T-cell (primary cell): Measurements from ENCODE around the gene ING3. TPM values are rescaled to one million over a fixed set of nuclear protein-coding genes. Genes with fewer than 3 reads are reported as not detected.

ENCODE experiments used
- ATAC-seq, 4 experiments: fragments of 200-7000 bp in 3 of 4; fragments of 150-1000 bp in 1 of 4; cut with Tn5 transposase; replicated peaks in 1 of 4; 1 replicate in 3 of 4; 2 replicates in 1 of 4; pipeline ENCODE4 v1.10.0; 2021; ENCODE audit warnings: moderate library complexity in 3 of 4, mild to moderate bottlenecking in 2 of 4, moderate number of reproducible peaks in 1 of 4
- CTCF ChIA-PET, 2 donors: fragments of 300-600 bp; sonication (Branson Sonifier 250); formaldehyde crosslinking; loops; one replicate each; lab custom pipeline; 2022; ENCODE audit warnings: antibody characterized with exemption in 2 of 2; lab: Charles Lee
- POLR2A ChIA-PET, 2 donors: fragments of 300-600 bp; sonication (Branson Sonifier 250); formaldehyde crosslinking; loops; one replicate each; lab custom pipeline; 2022; ENCODE audit warnings: antibody characterized with exemption in 2 of 2; lab: Charles Lee
- DNase-seq, 35 experiments: peaks; one replicate each; pipeline versions ENCODE4 v3.0.0 to v3.0.0-alpha.2; 2013 to 2023
- H3K27ac ChIP-seq: one replicate; pipeline ENCODE4 v1.5.1; 2013; ENCODE audit warnings: low read length
- H3K27me3 ChIP-seq, 2 experiments: replicated peaks in 1 of 2; 1 replicate in 1 of 2; 2 replicates in 1 of 2; pipeline versions ENCODE4 v1.6.1 to v1.7.0; 2013; ENCODE audit warnings: low read length in 1 of 2, mixed read lengths in 1 of 2; ENCODE audit not compliant: control insufficient read depth in 2 of 2, insufficient read depth in 2 of 2; ENCODE audit errors: extremely low read depth in 1 of 2
- H3K36me3 ChIP-seq, 2 donors: 1 replicate in 1 of 2; 2 replicates in 1 of 2; pipeline versions ENCODE4 v1.6.1 to v1.7.0; 2013; ENCODE audit warnings: low read length in 1 of 2; ENCODE audit not compliant: control insufficient read depth in 2 of 2, insufficient read depth in 1 of 2; ENCODE audit errors: extremely low read depth in 1 of 2
- H3K4me1 ChIP-seq, 2 experiments: 1 replicate in 1 of 2; 2 replicates in 1 of 2; pipeline versions ENCODE4 v1.6.1 to v1.7.0; 2013; ENCODE audit warnings: low read length in 2 of 2, mixed read lengths in 1 of 2; ENCODE audit not compliant: insufficient read depth in 2 of 2, control insufficient read depth in 1 of 2; ENCODE audit errors: extremely low read depth in 1 of 2
- H3K4me3 ChIP-seq, 2 donors: 1 replicate in 1 of 2; 2 replicates in 1 of 2; pipeline versions ENCODE4 v1.5.1 to v1.7.0; 2013; ENCODE audit warnings: mild to moderate bottlenecking in 2 of 2, low read length in 1 of 2, moderate library complexity in 1 of 2; ENCODE audit not compliant: control insufficient read depth in 1 of 2; ENCODE audit errors: extremely low read depth in 1 of 2
- H3K9me3 ChIP-seq: 2 replicates; pipeline ENCODE4 v1.7.0; 2013
- H3K27ac Mint-ChIP-seq, 2 donors: one replicate each; pipeline ENCODE4 v1.8.0; 2020 to 2021; ENCODE audit warnings: mild to moderate bottlenecking in 2 of 2, mixed read lengths in 2 of 2
- H3K27me3 Mint-ChIP-seq, 2 donors: one replicate each; pipeline ENCODE4 v1.8.0; 2021 to 2022; ENCODE audit warnings: mixed read lengths in 2 of 2
- H3K36me3 Mint-ChIP-seq: one replicate; pipeline ENCODE4 v1.8.0; 2021; ENCODE audit warnings: mixed read lengths
- H3K4me1 Mint-ChIP-seq, 3 donors: one replicate each; pipeline ENCODE4 v1.8.0; 2020 to 2022; ENCODE audit warnings: mixed read lengths in 3 of 3, mild to moderate bottlenecking in 1 of 3
- H3K4me3 Mint-ChIP-seq, 3 donors: one replicate each; pipeline ENCODE4 v1.8.0; 2020 to 2022; ENCODE audit warnings: mild to moderate bottlenecking in 3 of 3, mixed read lengths in 3 of 3, moderate library complexity in 3 of 3
- H3K9me3 Mint-ChIP-seq, 3 donors: one replicate each; pipeline ENCODE4 v1.8.0; 2020 to 2022; ENCODE audit warnings: mixed read lengths in 3 of 3
- WGBS: methylation state at CpG from one replicate; pipeline ENCODE4 v1.1.5; 2013; ENCODE audit warnings: missing lambda C conversion rate; ENCODE audit not compliant: insufficient coverage; 5-methylcytosine and 5-hydroxymethylcytosine counted together
- total RNA-seq, 35 experiments: library from RNA in 6 of 35; stranded (reverse) in 6 of 35; fragments of 120-200 nt in 1 of 35; gene quantifications; one replicate each; pipeline versions ENCODE4 v1.2.1 to v1.2.4 and lab custom pipeline; 2013 to 2026

Gene ING3
- total RNA-seq, 5 donors from 2014 or later (not counting 1 experiment from before 2014, with no cell fraction given): 20.6 to 32.3 (median 25.6) TPM

DNA sequence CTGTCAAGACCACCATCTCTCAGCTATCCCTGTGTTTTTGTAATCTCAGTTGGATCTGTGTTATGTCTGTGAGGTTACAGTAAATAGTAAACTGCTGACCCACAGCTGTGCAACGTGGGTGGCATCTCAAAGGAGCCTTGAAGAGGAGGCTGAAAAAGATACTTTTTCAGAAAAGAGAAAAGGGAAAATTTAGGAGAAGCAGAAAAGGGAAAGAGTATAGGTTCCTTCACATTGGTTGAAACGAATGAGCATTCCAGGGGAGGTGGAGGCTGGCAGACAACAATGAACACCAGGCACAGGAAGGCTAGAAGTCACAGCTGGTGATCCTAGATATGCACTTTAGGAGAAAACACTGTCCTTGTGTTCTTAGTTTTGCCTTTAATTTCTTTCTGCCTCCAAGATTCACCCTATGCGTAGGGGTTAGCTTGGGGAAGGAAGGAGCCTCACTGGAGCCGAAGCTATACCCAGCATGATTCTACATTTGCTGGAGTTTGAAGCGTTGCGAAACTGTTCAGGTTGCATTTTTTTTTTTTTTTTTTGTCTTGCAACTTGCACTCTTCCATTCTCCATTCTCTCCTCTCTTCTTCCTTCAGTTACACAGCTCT, 56.2 kb downstream of the ING3 start:
- Mint-ChIP-seq H3K9me3 (no peaks in the 10 kb centered on the region), H3K4me3 (no peak overlapping the region), H3K4me1 (no peaks in the 10 kb centered on the region), H3K36me3 (no peaks in the 10 kb centered on the region), H3K27me3 (peaks cover 23 to 39% of the 10 kb centered on the region in 2 donors), H3K27ac (no peak overlapping the region)
- no peak overlapping the region for H3K27ac ChIP-seq
- DNase-seq: no peak
- H3K4me3 ChIP-seq: no peak overlapping the region
- no peaks in the 10 kb centered on the region for H3K36me3 ChIP-seq
- H3K4me1 ChIP-seq: no peaks in the 10 kb centered on the region
- 35% methylated on average over 2 of the region's 6 CpGs for WGBS
- CTCF ChIA-PET: interaction anchor here in 1 of 2 donors (0.8 kb wide), 1 partner anchor 19 kb away, joined by 3 read pairs; the partner anchor contains the start of gene CPED1
- POLR2A ChIA-PET: no interaction called here
- no peaks in the 10 kb centered on the region for H3K9me3 ChIP-seq
- no peak for ATAC-seq
- peaks cover 0 to 11% of the 10 kb centered on the region in 2 experiments for H3K27me3 ChIP-seq

DNA sequence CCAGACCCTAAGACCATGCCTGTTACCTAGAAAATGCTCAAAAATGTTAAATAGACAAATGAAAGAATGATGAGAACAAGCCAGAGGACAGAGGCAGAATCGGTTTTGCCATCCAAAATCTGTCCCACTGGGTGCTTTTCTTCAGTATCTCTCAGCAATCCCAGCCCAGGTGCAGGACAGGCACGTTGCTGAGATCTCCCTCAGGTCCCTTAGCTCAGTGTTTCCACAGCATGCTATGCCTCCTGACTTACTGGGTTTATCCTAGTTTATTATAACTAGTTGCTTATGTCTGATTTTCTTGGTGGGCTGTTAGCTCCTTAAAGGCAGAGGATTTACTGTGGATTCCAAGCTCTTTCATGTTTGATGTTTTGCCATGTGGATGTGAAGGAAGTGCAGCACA, 58.2 kb downstream of the ING3 start:
- no peak overlapping the region for H3K27ac Mint-ChIP-seq
- DNase-seq (no peak), ATAC-seq (no peak)
- H3K4me3 Mint-ChIP-seq: no peak overlapping the region
- CTCF ChIA-PET: no interaction called here
- Histone ChIP-seq H3K27me3 (peaks cover 0 to 11% of the 10 kb centered on the region in 2 experiments), H3K36me3 (no peaks in the 10 kb centered on the region), H3K4me3 (no peak overlapping the region), H3K27ac (no peak overlapping the region), H3K9me3 (no peaks in the 10 kb centered on the region), H3K4me1 (no peaks in the 10 kb centered on the region)
- POLR2A ChIA-PET: no interaction called here
- no peaks in the 10 kb centered on the region for H3K36me3 Mint-ChIP-seq
- H3K9me3 Mint-ChIP-seq: no peaks in the 10 kb centered on the region
- WGBS: 0% methylated on average over 1 of the region's 2 CpGs
- H3K27me3 Mint-ChIP-seq: peaks cover 13 to 34% of the 10 kb centered on the region in 2 donors
- H3K4me1 Mint-ChIP-seq: no peaks in the 10 kb centered on the region

- Histone ChIP-seq H3K4me1 (no peaks in the 10 kb centered on the region), H3K4me3 (no peak overlapping the region), H3K27ac (no peak overlapping the region), H3K36me3 (no peaks in the 10 kb centered on the region), H3K27me3 (peaks cover 0 to 11% of the 10 kb centered on the region in 2 experiments), H3K9me3 (no peaks in the 10 kb centered on the region)
- no peak for DNase-seq
- no peak for ATAC-seq
- Mint-ChIP-seq H3K27ac (no peak overlapping the region), H3K27me3 (peaks cover 10 to 21% of the 10 kb centered on the region in 2 donors), H3K36me3 (no peaks in the 10 kb centered on the region), H3K4me3 (no peak overlapping the region), H3K9me3 (no peaks in the 10 kb centered on the region), H3K4me1 (no peaks in the 10 kb centered on the region)
- POLR2A ChIA-PET: no interaction called here
- CTCF ChIA-PET: no interaction called here
- no CpG with 5 or more reads among the region's 1 CpG for WGBS
These were observed 60.8 kb downstream of the ING3 start for GRCh38 chr7:121011401-121011800.

GRCh38 chr7:121012170-121012874, 61.7 kb downstream of the ING3 start:
- Histone ChIP-seq H3K36me3 (no peaks in the 10 kb centered on the region), H3K4me3 (no peak overlapping the region), H3K27me3 (peaks cover 0 to 11% of the 10 kb centered on the region in 2 experiments), H3K27ac (no peak overlapping the region), H3K4me1 (no peaks in the 10 kb centered on the region), H3K9me3 (no peaks in the 10 kb centered on the region)
- Mint-ChIP-seq H3K9me3 (no peaks in the 10 kb centered on the region), H3K36me3 (no peaks in the 10 kb centered on the region), H3K27me3 (peaks cover 9 to 19% of the 10 kb centered on the region in 2 donors), H3K4me3 (no peak overlapping the region), H3K27ac (no peak overlapping the region), H3K4me1 (no peaks in the 10 kb centered on the region)
- ChIA-PET CTCF (no interaction called here), POLR2A (no interaction called here)
- no peak for DNase-seq
- no peak for ATAC-seq
- WGBS: 80% methylated on average over 1 of the region's 6 CpGs

GRCh38 chr7:121012919-121013318, 62.3 kb downstream of the ING3 start:
- no peak for ATAC-seq
- peaks cover 3 to 14% of the 10 kb centered on the region in 2 donors for H3K27me3 Mint-ChIP-seq
- no peaks in the 10 kb centered on the region for H3K36me3 Mint-ChIP-seq
- no peak for DNase-seq
- H3K4me1 Mint-ChIP-seq: no peaks in the 10 kb centered on the region
- POLR2A ChIA-PET: no interaction called here
- WGBS: no CpG with 5 or more reads among the region's 2 CpGs
- Histone ChIP-seq H3K27ac (no peak overlapping the region), H3K36me3 (no peaks in the 10 kb centered on the region), H3K27me3 (peaks cover 0 to 11% of the 10 kb centered on the region in 2 experiments), H3K9me3 (no peaks in the 10 kb centered on the region), H3K4me1 (no peaks in the 10 kb centered on the region), H3K4me3 (no peak overlapping the region)
- CTCF ChIA-PET: no interaction called here
- no peak overlapping the region for H3K4me3 Mint-ChIP-seq
- no peak overlapping the region for H3K27ac Mint-ChIP-seq
- no peaks in the 10 kb centered on the region for H3K9me3 Mint-ChIP-seq

GRCh38 chr7:121015560-121015959, 65.0 kb downstream of the ING3 start:
- Mint-ChIP-seq H3K4me1 (no peaks in the 10 kb centered on the region), H3K4me3 (no peak overlapping the region), H3K36me3 (no peaks in the 10 kb centered on the region), H3K27me3 (peaks cover 0 to 3% of the 10 kb centered on the region in 2 donors), H3K27ac (no peak overlapping the region), H3K9me3 (no peaks in the 10 kb centered on the region)
- no peaks in the 10 kb centered on the region for H3K9me3 ChIP-seq
- POLR2A ChIA-PET: no interaction called here
- H3K4me1 ChIP-seq: no peaks in the 10 kb centered on the region
- DNase-seq: no peak
- H3K27ac ChIP-seq: no peak overlapping the region
- no peak for ATAC-seq
- no peaks in the 10 kb centered on the region for H3K36me3 ChIP-seq
- CTCF ChIA-PET: interaction anchor here in 1 of 2 donors (0.9 kb wide), 1 partner anchor 17 kb away, joined by 5 read pairs; no protein-coding TSS in a partner anchor
- no peak overlapping the region for H3K4me3 ChIP-seq
- WGBS: 57% methylated on average over 1 of the region's 4 CpGs
- no peaks in the 10 kb centered on the region for H3K27me3 ChIP-seq
